Measurements from ENCODE around the gene TMSB4X. TPM values are rescaled to one million over a fixed set of nuclear protein-coding genes. Genes with fewer than 3 reads are reported as not detected.

The TMSB4X gene
- total RNA-seq, 1 donor from 2014 or later, result 6,544 TPM

GRCh38 chrX:13024986-13025385 is 50.1 kb downstream of the TMSB4X start:
- H3K4me3 Mint-ChIP-seq, result peak overlapping the region; percentile 15
- H3K27ac Mint-ChIP-seq, result peak overlapping the region; percentile 23
- intact Hi-C loops (cut with micrococcal nuclease), result no loop called here

More at GRCh38 chrX:13024986-13025385, 50.1 kb downstream of the TMSB4X start:
- peaks cover 9% of the 10 kb centered on the region for H3K36me3 Mint-ChIP-seq (ENCODE audit: low read depth)
- no peak for DNase-seq (ENCODE audit: low spot score)
- H3K4me1 Mint-ChIP-seq (ENCODE audit: low read depth), result peaks cover 64% of the 10 kb centered on the region
- H3K9me3 Mint-ChIP-seq, result no peaks in the 10 kb centered on the region
- H3K27me3 Mint-ChIP-seq (ENCODE audit: insufficient read depth), result no peaks in the 10 kb centered on the region

Other genes starting within 250 kb of the TMSB4X start
- 115 and 116 TPM in 2 replicates for gene PRPS2, start 183.7 kb upstream of the TMSB4X start, total RNA-seq
- 0.07 and 0.10 TPM in 2 replicates for gene TLR7, start 108.0 kb upstream of the TMSB4X start, total RNA-seq
- gene TLR8, start 68.5 kb upstream of the TMSB4X start, total RNA-seq, result not detected in 2 replicates
- gene FAM9C, start 69.5 kb downstream of the TMSB4X start, total RNA-seq, result 0.05 TPM in 2 replicates